Esophagus squamous epithelium (tissue), 5 donors: ENCODE measurements around the gene PHF2. TPM values are rescaled to one million over a fixed set of nuclear protein-coding genes. Genes with fewer than 3 reads are reported as not detected.

ENCODE experiments used
- DNase-seq: peaks from one replicate; lab custom pipeline; 2025; lab: John Stamatoyannopoulos, UW
- H3K27ac ChIP-seq, 4 donors: fragments of 200-600 bp; sonication (generic); one replicate each; pipeline ENCODE4 v1.5.1; 2016 to 2019; ENCODE audit warnings: mild to moderate bottlenecking in 1 of 4
- H3K27me3 ChIP-seq, 4 donors: fragments of 200-600 bp; sonication (generic); 1 replicate in 3 of 4; 2 replicates in 1 of 4; pipeline versions ENCODE4 v1.5.1 to v1.6.0; 2017 to 2021; ENCODE audit warnings: antibody characterized with exemption in 1 of 4
- H3K36me3 ChIP-seq, 3 donors: fragments of 200-600 bp; sonication (generic); one replicate each; pipeline ENCODE4 v1.5.1; 2016 to 2019
- H3K4me1 ChIP-seq, 3 donors: fragments of 200-600 bp; sonication (generic); one replicate each; pipeline ENCODE4 v1.5.1; 2017 to 2019
- H3K4me3 ChIP-seq, 4 donors: fragments of 200-600 bp; sonication (generic); 1 replicate in 3 of 4; 2 replicates in 1 of 4; pipeline ENCODE4 v1.5.1; 2016 to 2019; ENCODE audit warnings: mild to moderate bottlenecking in 2 of 4, moderate library complexity in 1 of 4
- H3K9me3 ChIP-seq, 3 donors: fragments of 200-600 bp; sonication (generic); one replicate each; pipeline ENCODE4 v1.5.1; 2016 to 2019
- POLR2A ChIP-seq, 4 donors: fragments of 450-650 bp; IDR thresholded peaks; one replicate each; pipeline ENCODE4 v1.6.1; 2017; ENCODE audit warnings: antibody characterized with exemption in 4 of 4, mild to moderate bottlenecking in 4 of 4, moderate library complexity in 3 of 4
- WGBS, 2 donors: methylation state at CpG; one replicate each; pipeline ENCODE4 v1.1.5; 2018; 5-methylcytosine and 5-hydroxymethylcytosine counted together
- intact Hi-C: fragments of 100-400 bp; cut with DNase I; formaldehyde crosslinking; loops from one replicate; pipeline ENCODE4 v1.15.0; 2022
- total RNA-seq, 4 donors: library from RNA; depleted of rRNA; stranded (reverse); fragments of >200 nt; gene quantifications; one replicate each; pipeline ENCODE4 v1.1.0, GENCODE V29; 2016
- TF ChIP-seq, protein P1 (sequence below), 6 experiments: fragments of 450-650 bp in 4 of 6; fragments of 200-600 bp in 2 of 6; sonication (generic) in 2 of 6; IDR thresholded peaks; one replicate each; pipeline ENCODE4 v1.5.1; 2016 to 2019; ENCODE audit warnings: antibody characterized with exemption in 6 of 6, mild to moderate bottlenecking in 4 of 6, moderate library complexity in 4 of 6
- donor health status: DM: yes; HTN: yes; CAD: no.

The PHF2 gene
- total RNA-seq, 4 donors from 2014 or later = 13.3 to 22.6 (median 17.5) TPM

DNA sequence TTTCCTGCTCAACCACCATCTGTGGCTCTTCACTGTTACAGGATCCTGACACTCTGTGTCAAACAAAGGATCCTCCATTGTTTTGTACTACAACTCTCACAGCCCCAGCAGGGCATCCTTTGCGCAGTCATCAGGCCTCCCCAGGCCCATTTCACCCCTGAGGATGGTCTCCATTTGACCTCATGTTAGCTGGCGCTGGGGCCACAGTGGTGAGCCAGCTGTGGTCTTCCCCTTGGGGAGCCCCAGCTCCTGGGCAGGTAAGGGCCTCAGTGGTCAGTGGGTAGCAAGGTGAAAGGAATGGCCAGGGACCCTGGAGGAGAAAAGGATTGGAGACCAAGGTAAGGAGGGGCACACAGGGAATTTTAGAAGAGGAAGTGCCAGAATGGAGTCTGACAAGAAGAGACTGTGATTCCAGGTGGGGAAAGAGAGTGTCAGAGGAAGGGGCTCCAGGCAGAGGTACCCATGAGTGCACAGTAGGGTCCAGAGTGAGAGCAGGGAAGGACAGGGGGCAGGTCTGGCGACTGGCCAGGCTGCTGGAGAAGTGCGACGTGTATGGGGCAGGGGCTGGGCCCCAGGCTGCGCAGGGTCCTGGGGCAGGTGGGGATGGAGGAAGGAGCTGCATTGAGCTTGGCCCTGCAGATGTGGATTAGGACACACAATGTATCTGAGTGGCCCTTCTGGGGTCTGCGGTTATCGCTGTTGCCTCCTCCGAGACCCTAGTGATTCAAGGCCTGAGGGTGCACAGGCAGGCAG, 109.9 kb downstream of the PHF2 start:
- no peak overlapping the region for H3K4me3 ChIP-seq
- DNase-seq = no peak
- no peaks in the 10 kb centered on the region for H3K36me3 ChIP-seq
- intact Hi-C loops = no loop called here
- peaks cover 0 to 34% (median 0%) of the 10 kb centered on the region in 4 donors for H3K27me3 ChIP-seq
- whole genome bisulfite sequencing, 2 donors = 84 to 88% methylated on average over 5 to 8 of the region's 9 CpGs
- no peak overlapping the region for H3K27ac ChIP-seq
- TF ChIP-seq POLR2A (IDR thresholded peaks at IDR 0.05) = no peak
- TF ChIP-seq, protein P1, sequence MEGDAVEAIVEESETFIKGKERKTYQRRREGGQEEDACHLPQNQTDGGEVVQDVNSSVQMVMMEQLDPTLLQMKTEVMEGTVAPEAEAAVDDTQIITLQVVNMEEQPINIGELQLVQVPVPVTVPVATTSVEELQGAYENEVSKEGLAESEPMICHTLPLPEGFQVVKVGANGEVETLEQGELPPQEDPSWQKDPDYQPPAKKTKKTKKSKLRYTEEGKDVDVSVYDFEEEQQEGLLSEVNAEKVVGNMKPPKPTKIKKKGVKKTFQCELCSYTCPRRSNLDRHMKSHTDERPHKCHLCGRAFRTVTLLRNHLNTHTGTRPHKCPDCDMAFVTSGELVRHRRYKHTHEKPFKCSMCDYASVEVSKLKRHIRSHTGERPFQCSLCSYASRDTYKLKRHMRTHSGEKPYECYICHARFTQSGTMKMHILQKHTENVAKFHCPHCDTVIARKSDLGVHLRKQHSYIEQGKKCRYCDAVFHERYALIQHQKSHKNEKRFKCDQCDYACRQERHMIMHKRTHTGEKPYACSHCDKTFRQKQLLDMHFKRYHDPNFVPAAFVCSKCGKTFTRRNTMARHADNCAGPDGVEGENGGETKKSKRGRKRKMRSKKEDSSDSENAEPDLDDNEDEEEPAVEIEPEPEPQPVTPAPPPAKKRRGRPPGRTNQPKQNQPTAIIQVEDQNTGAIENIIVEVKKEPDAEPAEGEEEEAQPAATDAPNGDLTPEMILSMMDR (IDR thresholded peaks at IDR 0.05) = no peak
- H3K9me3 ChIP-seq = peaks cover 0 to 24% (median 10%) of the 10 kb centered on the region in 3 donors
- H3K4me1 ChIP-seq = no peaks in the 10 kb centered on the region

DNA sequence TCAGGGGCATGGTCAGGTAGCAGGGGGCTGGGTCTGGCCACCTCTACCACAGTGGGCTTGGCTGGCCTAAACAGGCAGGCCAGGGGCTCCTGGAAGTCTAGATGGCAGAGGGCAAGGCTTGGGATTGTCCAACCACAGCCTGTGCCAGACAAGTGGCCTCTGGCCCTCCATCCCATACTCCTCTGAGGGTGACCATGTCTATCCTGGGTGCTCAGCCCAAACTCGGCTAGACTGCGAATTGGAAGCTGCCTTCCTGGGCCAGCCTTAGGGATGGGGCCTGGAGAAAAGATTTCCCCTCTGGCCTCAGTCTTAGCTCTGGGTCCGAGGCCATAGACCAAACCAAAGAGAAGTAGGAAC, 110.5 kb downstream of the PHF2 start:
- H3K27ac ChIP-seq = no peak overlapping the region
- H3K9me3 ChIP-seq = peaks cover 0 to 29% (median 16%) of the 10 kb centered on the region in 3 donors
- H3K4me3 ChIP-seq = no peak overlapping the region
- H3K4me1 ChIP-seq = no peaks in the 10 kb centered on the region
- peaks cover 0 to 28% (median 0%) of the 10 kb centered on the region in 4 donors for H3K27me3 ChIP-seq
- WGBS, 2 donors = 100% methylated on average over 1 of the region's 3 CpGs; no CpG with 5 or more reads in 1 of the 2 donors
- H3K36me3 ChIP-seq = no peaks in the 10 kb centered on the region
- intact Hi-C loops = no loop called here
- DNase-seq = no peak
- TF ChIP-seq, protein P1 (IDR thresholded peaks at IDR 0.05) = no peak
- no peak for TF ChIP-seq POLR2A (IDR thresholded peaks at IDR 0.05)

DNA sequence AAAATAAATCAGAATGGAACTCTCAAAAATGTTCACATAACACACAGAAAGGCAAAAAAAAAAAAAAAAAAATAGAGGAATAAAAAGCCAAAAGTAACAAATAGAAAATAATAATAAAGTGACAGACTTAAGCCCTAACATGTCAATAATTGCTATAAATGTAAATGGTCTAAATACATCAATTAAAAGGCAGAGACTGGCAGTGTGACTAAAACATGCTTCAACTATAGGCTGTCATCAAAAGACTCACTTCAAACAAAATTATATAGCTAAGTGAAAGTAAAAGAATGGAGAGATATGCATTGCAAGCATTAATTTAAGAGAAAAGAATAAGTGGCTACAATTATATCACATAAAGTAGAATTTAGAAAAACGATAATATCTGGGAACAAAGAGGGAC, 114.2 kb downstream of the PHF2 start:
- 87 to 91% methylated on average over 1 of the region's 1 CpG for WGBS, 2 donors
- intact Hi-C loops = no loop called here
- Histone ChIP-seq H3K4me3 (no peak overlapping the region), H3K36me3 (no peaks in the 10 kb centered on the region), H3K27ac (no peak overlapping the region), H3K9me3 (peaks cover 0 to 31% (median 17%) of the 10 kb centered on the region in 3 donors), H3K27me3 (peaks cover 0 to 9% (median 0%) of the 10 kb centered on the region in 4 donors), H3K4me1 (no peaks in the 10 kb centered on the region)
- DNase-seq = no peak
- TF ChIP-seq, protein P1 (IDR thresholded peaks at IDR 0.05) = no peak
- TF ChIP-seq POLR2A (IDR thresholded peaks at IDR 0.05) = no peak

DNA sequence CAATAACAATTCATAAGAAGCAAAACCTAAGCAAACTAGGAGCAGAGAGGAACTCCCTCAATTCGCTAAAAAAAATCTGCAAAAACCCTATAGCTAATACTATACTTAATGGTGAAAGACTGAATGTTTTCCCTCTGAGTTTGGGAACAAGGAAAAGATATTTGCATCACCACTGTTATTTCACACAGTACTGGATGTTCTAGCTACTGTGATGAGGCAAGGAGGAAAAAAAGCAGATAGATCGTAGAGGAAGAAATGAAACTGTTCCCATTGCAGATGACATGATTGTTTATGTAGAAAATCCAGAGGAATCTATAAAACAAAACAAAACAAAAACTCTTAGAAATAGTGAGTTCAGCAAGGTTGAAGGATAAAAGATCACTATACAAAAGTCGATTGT, 116.7 kb downstream of the PHF2 start:
- intact Hi-C loops = no loop called here
- whole genome bisulfite sequencing, 2 donors = 65 to 71% methylated on average over 3 of the region's 3 CpGs
- Histone ChIP-seq H3K27me3 (peaks cover 0 to 5% (median 0%) of the 10 kb centered on the region in 4 donors), H3K27ac (no peak overlapping the region), H3K4me3 (no peak overlapping the region), H3K36me3 (no peaks in the 10 kb centered on the region), H3K9me3 (peaks cover 0 to 31% (median 17%) of the 10 kb centered on the region in 3 donors), H3K4me1 (no peaks in the 10 kb centered on the region)
- no peak for DNase-seq
- TF ChIP-seq POLR2A (IDR thresholded peaks at IDR 0.05) = no peak
- TF ChIP-seq, protein P1 (IDR thresholded peaks at IDR 0.05) = no peak

DNA sequence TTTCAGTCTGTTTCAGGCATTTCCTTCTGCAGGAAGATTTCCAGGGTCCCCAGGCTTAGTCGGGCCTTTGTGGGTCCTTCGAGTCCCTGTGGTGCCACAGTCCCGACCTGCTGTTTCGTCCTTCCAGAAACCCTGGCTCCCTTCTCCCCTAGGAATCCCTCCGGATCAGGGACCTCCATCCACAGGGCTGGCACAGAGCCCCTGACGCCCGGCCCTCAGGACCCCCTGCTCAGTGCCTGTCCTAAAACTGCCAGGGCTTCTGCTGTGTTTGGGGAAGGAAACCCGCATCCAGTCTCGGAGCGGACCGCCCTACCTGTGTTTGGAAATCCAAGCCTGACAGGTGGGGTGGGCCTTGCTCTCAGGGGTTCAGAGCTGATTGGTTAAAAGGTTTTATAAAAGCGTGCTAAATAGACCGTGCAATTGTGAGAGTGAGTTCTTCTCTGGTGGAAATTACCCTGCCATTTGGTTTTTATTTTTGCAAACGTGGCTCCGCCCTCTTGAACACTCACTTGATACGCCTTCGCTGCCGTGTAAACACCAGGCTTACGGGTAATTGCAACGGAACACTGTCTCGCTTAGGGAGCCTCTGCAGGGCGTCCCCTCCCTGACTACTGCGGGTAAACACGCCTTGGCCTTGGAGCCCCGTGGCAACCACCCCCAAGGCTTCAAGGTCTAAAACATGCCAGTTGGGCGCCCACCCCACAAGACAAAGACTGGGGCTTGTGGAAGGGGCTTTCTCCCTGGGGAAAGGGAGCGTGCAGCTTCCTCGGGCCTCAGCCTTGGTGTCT, 121.2 kb downstream of the PHF2 start:
- Histone ChIP-seq H3K27me3 (peaks cover 0 to 8% (median 0%) of the 10 kb centered on the region in 4 donors), H3K27ac (no peak overlapping the region), H3K4me3 (no peak overlapping the region), H3K36me3 (no peaks in the 10 kb centered on the region), H3K4me1 (no peaks in the 10 kb centered on the region), H3K9me3 (peaks cover 0 to 8% (median 0%) of the 10 kb centered on the region in 3 donors)
- intact Hi-C loops = no loop called here
- WGBS, 2 donors = 74 to 80% methylated on average over 13 to 21 of the region's 28 CpGs
- no peak for DNase-seq
- TF ChIP-seq, protein P1 (IDR thresholded peaks at IDR 0.05) = no peak
- TF ChIP-seq POLR2A (IDR thresholded peaks at IDR 0.05) = no peak
